ENCODE measurements around the gene MINPP1. TPM values are rescaled to one million over a fixed set of nuclear protein-coding genes. Genes with fewer than 3 reads are reported as not detected.

The MINPP1 gene
- total RNA-seq, 1 experiment from 2014 or later: 25.5 TPM

- POLR2A ChIA-PET: no interaction called here
- Mint-ChIP-seq H3K27me3 (ENCODE audit: low read depth) (peaks cover 6% of the 10 kb centered on the region; the same call in 1 of the 2 replicates), H3K4me3 (peak overlapping the region; percentile 95; the same call in 1 of the 2 replicates), H3K4me1 (peaks cover 27% of the 10 kb centered on the region), H3K9me3 (no peaks in the 10 kb centered on the region), H3K36me3 (peaks cover 18% of the 10 kb centered on the region), H3K27ac (no peak overlapping the region)
- TF ChIP-seq ZNF671 (CRISPR knock-in tag; IDR thresholded peaks at IDR 0.05) (no peak), USF1 (CRISPR knock-in tag; IDR thresholded peaks at IDR 0.05) (no peak), NFYB (CRISPR knock-in tag; conservative IDR thresholded peaks at IDR 0.05; ENCODE audit: low read depth) (no peak), CDX4 (CRISPR knock-in tag; IDR thresholded peaks at IDR 0.05; ENCODE audit: borderline replicate concordance) (no peak)
- ATAC-seq: no peak
- no peak for DNase-seq (ENCODE audit: low spot score)
- CTCF ChIA-PET: no interaction called here
These were observed 2.3 kb downstream of the MINPP1 start for GRCh38 chr10:87506956-87507355.

- no peak overlapping the region; the same call in 1 of the 2 replicates for H3K4me3 Mint-ChIP-seq
- no peak for DNase-seq (ENCODE audit: low spot score)
- no peaks in the 10 kb centered on the region for H3K9me3 Mint-ChIP-seq
- CTCF ChIA-PET: no interaction called here
- H3K36me3 Mint-ChIP-seq: peaks cover 24% of the 10 kb centered on the region
- H3K4me1 Mint-ChIP-seq: peaks cover 27% of the 10 kb centered on the region
- no peak for ATAC-seq
- POLR2A ChIA-PET: no interaction called here
- no peaks in the 10 kb centered on the region; the same call in 1 of the 2 replicates for H3K27me3 Mint-ChIP-seq (ENCODE audit: low read depth)
- TF ChIP-seq MYBL2 (CRISPR knock-in tag; IDR thresholded peaks at IDR 0.05) (no peak), AR (CRISPR knock-in tag; IDR thresholded peaks at IDR 0.05) (no peak), CTCF (IDR thresholded peaks at IDR 0.05) (no peak), GABPB1 (CRISPR knock-in tag; IDR thresholded peaks at IDR 0.05) (peak; percentile 44; the same call in 1 of the 2 replicates), EMX1 (CRISPR knock-in tag; IDR thresholded peaks at IDR 0.05) (no peak)
- no peak overlapping the region; the same call in 1 of the 2 replicates for H3K27ac Mint-ChIP-seq
These were observed 3.3 kb downstream of the MINPP1 start for GRCh38 chr10:87507879-87508483.

- POLR2A ChIA-PET: no interaction called here
- no peaks in the 10 kb centered on the region for H3K9me3 Mint-ChIP-seq
These were observed 4.1 kb downstream of the MINPP1 start for GRCh38 chr10:87508837-87509236.

More at GRCh38 chr10:87508837-87509236, 4.1 kb downstream of the MINPP1 start:
- H3K36me3 Mint-ChIP-seq: peaks cover 32% of the 10 kb centered on the region
- peaks cover 21% of the 10 kb centered on the region for H3K4me1 Mint-ChIP-seq
- CTCF ChIA-PET: no interaction called here
- H3K4me3 Mint-ChIP-seq: no peak overlapping the region
- ATAC-seq (no peak), DNase-seq (ENCODE audit: low spot score) (no peak)
- TF ChIP-seq RORB (CRISPR knock-in tag; IDR thresholded peaks at IDR 0.05) (no peak), FOXP1 (CRISPR knock-in tag; IDR thresholded peaks at IDR 0.05; ENCODE audit: borderline replicate concordance) (no peak), TEAD4 (CRISPR knock-in tag; IDR thresholded peaks at IDR 0.05) (no peak), USF2 (CRISPR knock-in tag; IDR thresholded peaks at IDR 0.05) (no peak), EMX1 (CRISPR knock-in tag; IDR thresholded peaks at IDR 0.05) (no peak), ZSCAN18 (CRISPR knock-in tag; IDR thresholded peaks at IDR 0.05) (no peak), CTCF (IDR thresholded peaks at IDR 0.05) (no peak), ZNF121 (CRISPR knock-in tag; IDR thresholded peaks at IDR 0.05) (no peak), SP1 (CRISPR knock-in tag; conservative IDR thresholded peaks at IDR 0.05) (no peak), ZNF317 (CRISPR knock-in tag; IDR thresholded peaks at IDR 0.05; ENCODE audit: borderline replicate concordance, low read depth) (no peak), FOXP4 (CRISPR knock-in tag; IDR thresholded peaks at IDR 0.05) (no peak)
- no peak overlapping the region for H3K27ac Mint-ChIP-seq
- H3K27me3 Mint-ChIP-seq (ENCODE audit: low read depth): no peaks in the 10 kb centered on the region

All from WTC11 (cell line).